Measurements from ENCODE around the gene ROBO2.

Gene ROBO2

GRCh38 chr3:77320514-77320913 is 280.6 kb downstream of the ROBO2 start:
- Histone ChIP-seq H3K4me3 (ENCODE audit: insufficient read depth, low read depth, low read length) (no peak overlapping the region), H3K4me1 (ENCODE audit: control insufficient read depth, insufficient read depth, low read length) (no peaks in the 10 kb centered on the region), H3K36me3 (ENCODE audit: control insufficient read depth, insufficient read depth, low read length) (no peaks in the 10 kb centered on the region), H3K27ac (ENCODE audit: insufficient read depth, low read depth, low read length, poor library complexity, severe bottlenecking) (no peak overlapping the region), H3K27me3 (ENCODE audit: control insufficient read depth, insufficient read depth, low read length, poor library complexity, severe bottlenecking) (no peaks in the 10 kb centered on the region), H3K9me3 (ENCODE audit: control insufficient read depth, low read length) (no peaks in the 10 kb centered on the region)
- 14 to 22% methylated on average over 1 of the region's 3 CpGs for WGBS, 2 experiments

GRCh38 chr3:77321646-77322045 is 281.7 kb downstream of the ROBO2 start:
- H3K4me3 ChIP-seq (ENCODE audit: insufficient read depth, low read depth, low read length) = no peak overlapping the region
- WGBS, 2 experiments = 97 to 98% methylated on average over 5 to 6 of the region's 6 CpGs
- H3K4me1 ChIP-seq (ENCODE audit: control insufficient read depth, insufficient read depth, low read length) = no peaks in the 10 kb centered on the region
- no peaks in the 10 kb centered on the region for H3K9me3 ChIP-seq (ENCODE audit: control insufficient read depth, low read length)
- no peaks in the 10 kb centered on the region for H3K27me3 ChIP-seq (ENCODE audit: control insufficient read depth, insufficient read depth, low read length, poor library complexity, severe bottlenecking)
- H3K36me3 ChIP-seq (ENCODE audit: control insufficient read depth, insufficient read depth, low read length) = no peaks in the 10 kb centered on the region
- no peak overlapping the region for H3K27ac ChIP-seq (ENCODE audit: insufficient read depth, low read depth, low read length, poor library complexity, severe bottlenecking)

- H3K4me1 ChIP-seq (ENCODE audit: control insufficient read depth, insufficient read depth, low read length) = no peaks in the 10 kb centered on the region
- no peaks in the 10 kb centered on the region for H3K27me3 ChIP-seq (ENCODE audit: control insufficient read depth, insufficient read depth, low read length, poor library complexity, severe bottlenecking)
- no peak overlapping the region for H3K4me3 ChIP-seq (ENCODE audit: insufficient read depth, low read depth, low read length)
- no peak overlapping the region for H3K27ac ChIP-seq (ENCODE audit: insufficient read depth, low read depth, low read length, poor library complexity, severe bottlenecking)
- H3K9me3 ChIP-seq (ENCODE audit: control insufficient read depth, low read length) = no peaks in the 10 kb centered on the region
- H3K36me3 ChIP-seq (ENCODE audit: control insufficient read depth, insufficient read depth, low read length) = no peaks in the 10 kb centered on the region
These were observed 283.7 kb downstream of the ROBO2 start for GRCh38 chr3:77323626-77324025.

- H3K9me3 ChIP-seq (ENCODE audit: control insufficient read depth, low read length) = no peaks in the 10 kb centered on the region
- no peak overlapping the region for H3K27ac ChIP-seq (ENCODE audit: insufficient read depth, low read depth, low read length, poor library complexity, severe bottlenecking)
- no peak overlapping the region for H3K4me3 ChIP-seq (ENCODE audit: insufficient read depth, low read depth, low read length)
- H3K36me3 ChIP-seq (ENCODE audit: control insufficient read depth, insufficient read depth, low read length) = no peaks in the 10 kb centered on the region
- no peaks in the 10 kb centered on the region for H3K27me3 ChIP-seq (ENCODE audit: control insufficient read depth, insufficient read depth, low read length, poor library complexity, severe bottlenecking)
- no peaks in the 10 kb centered on the region for H3K4me1 ChIP-seq (ENCODE audit: control insufficient read depth, insufficient read depth, low read length)
- WGBS, 2 experiments = 89 to 92% methylated on average over 3 of the region's 3 CpGs
These were observed 284.2 kb downstream of the ROBO2 start for GRCh38 chr3:77324105-77324504.

GRCh38 chr3:77325280-77325679 is 285.4 kb downstream of the ROBO2 start:
- no peak overlapping the region for H3K4me3 ChIP-seq (ENCODE audit: insufficient read depth, low read depth, low read length)
- no peak overlapping the region for H3K27ac ChIP-seq (ENCODE audit: insufficient read depth, low read depth, low read length, poor library complexity, severe bottlenecking)
- 97 to 100% methylated on average over 2 of the region's 2 CpGs for WGBS, 2 experiments
- no peaks in the 10 kb centered on the region for H3K27me3 ChIP-seq (ENCODE audit: control insufficient read depth, insufficient read depth, low read length, poor library complexity, severe bottlenecking)
- H3K4me1 ChIP-seq (ENCODE audit: control insufficient read depth, insufficient read depth, low read length) = no peaks in the 10 kb centered on the region
- H3K36me3 ChIP-seq (ENCODE audit: control insufficient read depth, insufficient read depth, low read length) = no peaks in the 10 kb centered on the region
- no peaks in the 10 kb centered on the region for H3K9me3 ChIP-seq (ENCODE audit: control insufficient read depth, low read length)

GRCh38 chr3:77325702-77326101 is 285.8 kb downstream of the ROBO2 start:
- 98% methylated on average over 2 of the region's 2 CpGs for WGBS, 2 experiments
- H3K4me1 ChIP-seq (ENCODE audit: control insufficient read depth, insufficient read depth, low read length) = no peaks in the 10 kb centered on the region
- H3K27ac ChIP-seq (ENCODE audit: insufficient read depth, low read depth, low read length, poor library complexity, severe bottlenecking) = no peak overlapping the region
- H3K27me3 ChIP-seq (ENCODE audit: control insufficient read depth, insufficient read depth, low read length, poor library complexity, severe bottlenecking) = no peaks in the 10 kb centered on the region
- H3K36me3 ChIP-seq (ENCODE audit: control insufficient read depth, insufficient read depth, low read length) = no peaks in the 10 kb centered on the region
- no peaks in the 10 kb centered on the region for H3K9me3 ChIP-seq (ENCODE audit: control insufficient read depth, low read length)
- H3K4me3 ChIP-seq (ENCODE audit: insufficient read depth, low read depth, low read length) = no peak overlapping the region

GRCh38 chr3:77326586-77326985 is 286.7 kb downstream of the ROBO2 start:
- Histone ChIP-seq H3K4me3 (ENCODE audit: insufficient read depth, low read depth, low read length) (no peak overlapping the region), H3K27me3 (ENCODE audit: control insufficient read depth, insufficient read depth, low read length, poor library complexity, severe bottlenecking) (no peaks in the 10 kb centered on the region), H3K9me3 (ENCODE audit: control insufficient read depth, low read length) (no peaks in the 10 kb centered on the region), H3K36me3 (ENCODE audit: control insufficient read depth, insufficient read depth, low read length) (no peaks in the 10 kb centered on the region), H3K27ac (ENCODE audit: insufficient read depth, low read depth, low read length, poor library complexity, severe bottlenecking) (no peak overlapping the region), H3K4me1 (ENCODE audit: control insufficient read depth, insufficient read depth, low read length) (no peaks in the 10 kb centered on the region)
- 60 to 76% methylated on average over 3 to 4 of the region's 5 CpGs for WGBS, 2 experiments

- Histone ChIP-seq H3K4me3 (ENCODE audit: insufficient read depth, low read depth, low read length) (no peak overlapping the region), H3K27me3 (ENCODE audit: control insufficient read depth, insufficient read depth, low read length, poor library complexity, severe bottlenecking) (no peaks in the 10 kb centered on the region), H3K36me3 (ENCODE audit: control insufficient read depth, insufficient read depth, low read length) (no peaks in the 10 kb centered on the region), H3K4me1 (ENCODE audit: control insufficient read depth, insufficient read depth, low read length) (no peaks in the 10 kb centered on the region), H3K27ac (ENCODE audit: insufficient read depth, low read depth, low read length, poor library complexity, severe bottlenecking) (no peak overlapping the region), H3K9me3 (ENCODE audit: control insufficient read depth, low read length) (no peaks in the 10 kb centered on the region)
- WGBS, 2 experiments = 100% methylated on average over 1 of the region's 1 CpG
These were observed 288.8 kb downstream of the ROBO2 start for GRCh38 chr3:77328690-77329089.

GRCh38 chr3:77329116-77329515 is 289.2 kb downstream of the ROBO2 start:
- no peaks in the 10 kb centered on the region for H3K36me3 ChIP-seq (ENCODE audit: control insufficient read depth, insufficient read depth, low read length)
- no peaks in the 10 kb centered on the region for H3K27me3 ChIP-seq (ENCODE audit: control insufficient read depth, insufficient read depth, low read length, poor library complexity, severe bottlenecking)
- H3K27ac ChIP-seq (ENCODE audit: insufficient read depth, low read depth, low read length, poor library complexity, severe bottlenecking) = no peak overlapping the region
- H3K4me3 ChIP-seq (ENCODE audit: insufficient read depth, low read depth, low read length) = no peak overlapping the region
- H3K9me3 ChIP-seq (ENCODE audit: control insufficient read depth, low read length) = no peaks in the 10 kb centered on the region
- 89 to 97% methylated on average over 4 of the region's 4 CpGs for WGBS, 2 experiments
- H3K4me1 ChIP-seq (ENCODE audit: control insufficient read depth, insufficient read depth, low read length) = no peaks in the 10 kb centered on the region

- WGBS, 2 experiments = 88 to 92% methylated on average over 4 of the region's 5 CpGs
- Histone ChIP-seq H3K4me1 (ENCODE audit: control insufficient read depth, insufficient read depth, low read length) (no peaks in the 10 kb centered on the region), H3K4me3 (ENCODE audit: insufficient read depth, low read depth, low read length) (no peak overlapping the region), H3K27me3 (ENCODE audit: control insufficient read depth, insufficient read depth, low read length, poor library complexity, severe bottlenecking) (no peaks in the 10 kb centered on the region), H3K36me3 (ENCODE audit: control insufficient read depth, insufficient read depth, low read length) (no peaks in the 10 kb centered on the region), H3K9me3 (ENCODE audit: control insufficient read depth, low read length) (no peaks in the 10 kb centered on the region), H3K27ac (ENCODE audit: insufficient read depth, low read depth, low read length, poor library complexity, severe bottlenecking) (no peak overlapping the region)
These were observed 298.3 kb downstream of the ROBO2 start for GRCh38 chr3:77338195-77338594.

- Histone ChIP-seq H3K4me1 (ENCODE audit: control insufficient read depth, insufficient read depth, low read length) (no peaks in the 10 kb centered on the region), H3K27me3 (ENCODE audit: control insufficient read depth, insufficient read depth, low read length, poor library complexity, severe bottlenecking) (no peaks in the 10 kb centered on the region), H3K27ac (ENCODE audit: insufficient read depth, low read depth, low read length, poor library complexity, severe bottlenecking) (no peak overlapping the region), H3K4me3 (ENCODE audit: insufficient read depth, low read depth, low read length) (no peak overlapping the region), H3K36me3 (ENCODE audit: control insufficient read depth, insufficient read depth, low read length) (no peaks in the 10 kb centered on the region), H3K9me3 (ENCODE audit: control insufficient read depth, low read length) (no peaks in the 10 kb centered on the region)
- WGBS, 2 experiments = 93 to 96% methylated on average over 3 to 6 of the region's 6 CpGs
These were observed 302.1 kb downstream of the ROBO2 start for GRCh38 chr3:77342027-77342426.

Data from ectodermal cell (in vitro differentiated cells).